NCI-H2029 treated with DMSO at 0.1 percent for 48 hours (cell line): ENCODE results near the gene CXCL8.
"Not testable (repeated sequence)": the region's sequence is repeated elsewhere in the genome, so short reads cannot be mapped to it uniquely, and the experiment has no call there.

Source experiments
- DNase-seq: peaks from one replicate; lab custom pipeline; 2025; lab: John Stamatoyannopoulos, UW

Gene CXCL8

DNA sequence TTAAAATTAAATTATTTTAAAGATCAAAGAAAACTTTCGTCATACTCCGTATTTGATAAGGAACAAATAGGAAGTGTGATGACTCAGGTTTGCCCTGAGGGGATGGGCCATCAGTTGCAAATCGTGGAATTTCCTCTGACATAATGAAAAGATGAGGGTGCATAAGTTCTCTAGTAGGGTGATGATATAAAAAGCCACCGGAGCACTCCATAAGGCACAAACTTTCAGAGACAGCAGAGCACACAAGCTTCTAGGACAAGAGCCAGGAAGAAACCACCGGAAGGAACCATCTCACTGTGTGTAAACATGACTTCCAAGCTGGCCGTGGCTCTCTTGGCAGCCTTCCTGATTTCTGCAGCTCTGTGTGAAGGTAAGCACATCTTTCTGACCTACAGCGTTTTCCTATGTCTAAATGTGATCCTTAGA is at the start of gene CXCL8:
CXCL8 (plus strand) TSS at position 217 of the 426 bp plus-strand sequence; CDS start at position 307, 90 bp downstream.
- DNase-seq: peak; percentile 61

DNA sequence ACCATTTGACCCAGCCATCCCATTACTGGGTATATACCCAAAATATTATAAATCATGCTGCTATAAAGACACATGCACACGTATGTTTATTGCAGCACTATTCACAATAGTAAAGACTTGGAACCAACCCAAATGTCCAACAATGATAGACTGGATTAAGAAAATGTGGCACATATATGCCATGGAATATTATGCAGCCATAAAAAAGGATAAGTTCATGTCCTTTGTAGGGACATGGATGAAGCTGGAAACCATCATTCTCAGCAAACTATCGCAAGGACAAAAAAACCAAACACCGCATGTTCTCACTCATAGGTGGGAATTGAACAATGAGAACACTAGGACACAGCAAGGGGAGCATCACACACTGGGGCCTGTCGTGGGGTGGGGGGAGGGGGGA is 49.2 kb upstream of the CXCL8 start:
- DNase-seq: not testable (repeated sequence)

GRCh38 chr4:73691759-73692158 is 48.6 kb upstream of the CXCL8 start:
- no peak for DNase-seq

- DNase-seq: no peak
Observed at GRCh38 chr4:73692254-73692653, 48.1 kb upstream of the CXCL8 start.

DNA sequence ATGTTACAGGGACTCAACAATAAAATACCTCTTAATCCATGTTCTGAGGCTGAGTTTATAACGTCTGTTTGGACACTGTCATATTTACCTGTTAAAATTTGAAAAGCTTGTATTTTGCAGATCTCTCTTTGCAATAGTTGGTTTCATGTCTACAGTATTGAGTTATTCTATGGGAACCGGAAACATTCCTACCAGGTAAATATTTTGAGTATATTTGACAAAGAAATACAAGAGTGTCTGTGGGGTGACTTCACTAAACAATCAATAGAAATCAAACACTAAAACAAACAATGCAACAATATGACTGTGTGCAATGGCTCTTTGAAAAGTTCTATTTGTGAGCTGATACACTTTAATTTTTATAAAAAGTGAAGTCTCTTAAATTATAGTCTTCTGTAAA is 47.7 kb upstream of the CXCL8 start:
- no peak for DNase-seq

- DNase-seq: no peak
Observed at GRCh38 chr4:73693811-73694210, 46.6 kb upstream of the CXCL8 start.

- DNase-seq: no peak
Observed at GRCh38 chr4:73698217-73698616, 42.2 kb upstream of the CXCL8 start.

DNA sequence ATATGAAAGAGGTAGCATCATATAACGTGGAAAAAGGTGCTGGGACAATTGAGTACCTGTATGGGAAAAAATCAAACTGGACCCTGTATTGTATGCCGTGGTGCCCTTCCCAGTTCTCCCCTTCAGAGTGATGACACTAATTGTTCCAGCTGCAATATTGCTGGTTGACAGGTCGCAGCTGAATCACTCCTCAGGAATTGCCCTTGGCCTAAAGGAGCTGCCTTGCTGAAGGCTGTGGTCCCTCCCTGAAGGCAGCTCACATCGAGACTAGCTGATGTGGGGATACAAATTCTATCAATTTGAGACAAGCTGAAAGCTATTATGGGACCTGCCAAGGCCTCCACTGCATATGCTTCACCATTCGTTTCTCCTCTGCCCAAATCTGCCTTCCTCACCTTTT is 39.3 kb upstream of the CXCL8 start:
- DNase-seq: no peak

DNA sequence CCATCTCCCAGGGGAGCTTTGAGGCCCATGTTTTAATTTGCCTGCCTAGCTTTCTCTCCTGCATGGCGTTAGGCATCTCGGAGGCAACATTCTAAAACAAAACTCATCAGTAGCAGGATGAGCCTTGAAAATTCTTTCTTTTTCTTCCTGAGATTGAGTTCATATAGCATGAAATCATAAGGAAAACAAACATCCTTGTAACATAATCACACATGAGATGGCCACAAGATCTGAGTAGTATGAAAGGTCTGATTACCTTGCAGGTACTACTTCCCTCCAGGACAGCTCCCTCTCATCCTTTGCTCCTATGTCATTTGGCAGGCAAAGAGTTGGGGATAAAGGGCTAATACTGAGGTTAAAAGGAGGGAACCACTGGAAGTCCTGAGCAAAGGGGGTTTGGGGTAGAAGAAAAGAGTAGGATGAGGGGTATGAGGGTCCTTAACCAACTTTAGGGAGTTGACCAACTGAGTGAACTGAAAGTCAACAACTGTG is 37.5 kb upstream of the CXCL8 start:
- DNase-seq: no peak

- DNase-seq: no peak
Observed at GRCh38 chr4:73703320-73703719, 37.0 kb upstream of the CXCL8 start.

GRCh38 chr4:73704314-73705055 is 35.9 kb upstream of the CXCL8 start:
- DNase-seq: peak; percentile 22

DNA sequence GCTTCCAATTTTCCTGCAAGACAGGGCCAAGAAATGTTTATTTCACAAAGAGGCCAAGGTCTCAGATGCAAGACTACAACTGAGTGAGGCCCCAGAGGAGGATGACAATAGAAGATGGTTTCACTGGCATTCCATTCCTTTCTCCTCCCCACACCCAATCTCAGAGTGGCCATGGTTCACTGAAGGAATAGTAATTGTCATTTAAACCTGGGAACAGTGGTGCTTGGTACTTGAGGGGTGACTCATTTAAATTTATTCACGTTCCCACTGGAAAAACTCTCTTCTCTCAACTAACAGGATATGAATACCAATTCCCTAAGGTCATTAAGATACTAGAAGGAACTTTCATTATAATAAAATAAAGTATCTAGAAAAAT is 35.3 kb upstream of the CXCL8 start:
- no peak for DNase-seq

DNA sequence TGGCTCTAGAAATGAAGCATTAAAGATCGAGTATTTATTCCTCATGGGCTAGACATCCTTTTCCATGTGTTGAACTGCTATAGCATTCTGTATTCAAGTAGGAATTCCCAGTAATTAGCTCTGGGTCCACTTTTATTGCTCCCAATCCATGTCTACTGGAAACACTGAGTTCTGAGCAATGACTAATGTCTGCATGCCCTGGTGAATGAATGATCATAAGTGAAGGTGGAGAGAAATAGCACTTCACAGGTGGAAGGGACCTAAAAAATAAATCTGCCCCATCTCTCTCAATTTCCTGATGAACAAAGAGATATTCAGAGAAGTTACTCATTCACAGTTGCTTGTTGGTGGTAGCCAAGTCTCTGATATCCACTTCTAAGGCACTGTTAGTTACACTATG is 34.6 kb upstream of the CXCL8 start:
- DNase-seq: no peak

DNA sequence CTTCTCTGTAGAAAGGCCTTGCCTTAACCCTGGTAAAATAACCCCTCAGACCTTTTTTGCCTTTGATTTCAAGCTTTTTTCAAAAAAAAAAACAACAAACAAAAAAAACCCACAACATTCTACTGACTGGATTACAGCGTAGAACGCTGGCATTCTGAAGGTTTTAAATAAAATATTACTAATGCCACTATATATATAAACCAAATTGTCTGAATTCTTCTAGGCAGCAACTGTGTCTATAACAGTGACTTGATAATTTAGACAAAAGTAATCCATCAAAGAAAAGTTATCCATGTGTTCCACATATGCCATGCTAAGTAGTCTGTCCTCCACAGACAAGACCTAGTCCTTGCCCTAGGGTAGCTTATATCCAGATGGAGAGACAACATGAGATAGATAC is 33.6 kb upstream of the CXCL8 start:
- no peak for DNase-seq

- DNase-seq: no peak
Observed at GRCh38 chr4:73707269-73707875, 33.0 kb upstream of the CXCL8 start.

- DNase-seq: no peak
Observed at GRCh38 chr4:73707918-73708577, 32.3 kb upstream of the CXCL8 start.

GRCh38 chr4:73709451-73710033 is 30.8 kb upstream of the CXCL8 start:
- no peak for DNase-seq

- DNase-seq: no peak
Observed at GRCh38 chr4:73710094-73710493, 30.3 kb upstream of the CXCL8 start.

GRCh38 chr4:73711989-73712388 is 28.4 kb upstream of the CXCL8 start:
- DNase-seq: no peak

- no peak for DNase-seq
Observed at GRCh38 chr4:73713650-73714049, 26.7 kb upstream of the CXCL8 start.

GRCh38 chr4:73714647-73715046 is 25.7 kb upstream of the CXCL8 start:
- no peak for DNase-seq

DNA sequence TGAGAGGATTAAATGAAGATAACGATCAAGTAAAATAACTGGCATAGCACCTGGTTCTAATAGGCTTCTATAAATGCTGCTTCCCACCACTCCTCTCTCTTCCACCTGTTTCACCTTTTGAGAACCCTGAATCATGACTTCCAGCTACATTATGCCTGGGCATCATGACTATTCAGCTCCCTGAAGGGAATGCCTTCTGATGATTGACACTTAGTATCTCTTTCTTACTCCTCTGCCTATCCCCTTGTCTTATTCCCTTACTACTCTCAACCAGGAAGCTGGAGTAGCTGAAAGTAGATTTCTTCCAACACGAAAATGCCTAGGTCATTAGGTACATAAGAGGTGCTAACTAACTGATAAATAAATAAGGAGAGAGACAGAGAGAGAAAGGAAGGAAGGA is 24.7 kb upstream of the CXCL8 start:
- no peak for DNase-seq
